Measurements from ENCODE around the gene FAAP24. TPM values are rescaled to one million over a fixed set of nuclear protein-coding genes. Genes with fewer than 3 reads are reported as not detected.
"Not testable (repeated sequence)": the region's sequence is repeated elsewhere in the genome, so short reads cannot be mapped to it uniquely, and the experiment has no call there.

FAAP24 gene
- total RNA-seq, 1 experiment from 2014 or later = 4.3 TPM

DNA sequence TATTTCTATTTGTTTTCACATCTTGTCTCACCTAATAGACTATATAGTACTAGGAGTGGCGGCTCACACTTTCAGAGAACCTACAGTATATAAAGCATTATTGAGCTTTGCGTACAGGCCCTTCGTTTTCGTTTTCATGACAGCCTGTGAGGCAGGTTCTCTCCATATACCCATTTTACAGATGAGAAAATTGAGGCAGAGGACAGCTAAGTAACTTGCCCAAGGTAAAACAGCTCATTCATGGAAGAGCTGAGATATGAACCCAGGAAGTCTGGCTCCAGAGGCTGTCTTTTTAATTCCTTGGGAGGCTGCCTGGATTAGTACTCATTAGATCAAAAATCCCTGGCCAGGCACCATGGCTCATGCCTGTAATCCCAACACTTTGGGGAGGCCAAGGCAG, 28.9 kb downstream of the FAAP24 start:
- Histone ChIP-seq H3K27ac (ENCODE audit: low read length) (no peak overlapping the region), H3K9me3 (ENCODE audit: low read length) (no peaks in the 10 kb centered on the region), H4K20me1 (ENCODE audit: low read length) (no peaks in the 10 kb centered on the region), H3K27me3 (ENCODE audit: low read length) (no peaks in the 10 kb centered on the region), H3K4me2 (ENCODE audit: low read length) (no peak overlapping the region), H3F3A (ENCODE audit: low read length, unreplicated experiment) (no peaks in the 10 kb centered on the region), H2AFZ (ENCODE audit: low read length) (no peak overlapping the region), H3K4me3 (ENCODE audit: low read length) (no peak overlapping the region), H3K9me2 (replicated peaks; ENCODE audit: low read length) (no peaks in the 10 kb centered on the region), H3K9ac (ENCODE audit: low read length) (no peak overlapping the region), H3K79me2 (ENCODE audit: low read length) (no peaks in the 10 kb centered on the region), H3K4me1 (ENCODE audit: insufficient read depth, low read length) (no peaks in the 10 kb centered on the region), H3K36me3 (ENCODE audit: low read depth, low read length) (peaks cover 6% of the 10 kb centered on the region; the same call in 1 of the 2 replicates)
- no TSS peak for BruUV-seq (replicated peaks)
- intact Hi-C loops (cut with micrococcal nuclease) = no loop called here
- TF ChIP-seq, protein P1, sequence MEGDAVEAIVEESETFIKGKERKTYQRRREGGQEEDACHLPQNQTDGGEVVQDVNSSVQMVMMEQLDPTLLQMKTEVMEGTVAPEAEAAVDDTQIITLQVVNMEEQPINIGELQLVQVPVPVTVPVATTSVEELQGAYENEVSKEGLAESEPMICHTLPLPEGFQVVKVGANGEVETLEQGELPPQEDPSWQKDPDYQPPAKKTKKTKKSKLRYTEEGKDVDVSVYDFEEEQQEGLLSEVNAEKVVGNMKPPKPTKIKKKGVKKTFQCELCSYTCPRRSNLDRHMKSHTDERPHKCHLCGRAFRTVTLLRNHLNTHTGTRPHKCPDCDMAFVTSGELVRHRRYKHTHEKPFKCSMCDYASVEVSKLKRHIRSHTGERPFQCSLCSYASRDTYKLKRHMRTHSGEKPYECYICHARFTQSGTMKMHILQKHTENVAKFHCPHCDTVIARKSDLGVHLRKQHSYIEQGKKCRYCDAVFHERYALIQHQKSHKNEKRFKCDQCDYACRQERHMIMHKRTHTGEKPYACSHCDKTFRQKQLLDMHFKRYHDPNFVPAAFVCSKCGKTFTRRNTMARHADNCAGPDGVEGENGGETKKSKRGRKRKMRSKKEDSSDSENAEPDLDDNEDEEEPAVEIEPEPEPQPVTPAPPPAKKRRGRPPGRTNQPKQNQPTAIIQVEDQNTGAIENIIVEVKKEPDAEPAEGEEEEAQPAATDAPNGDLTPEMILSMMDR (conservative IDR thresholded peaks at IDR 0.05; ENCODE audit: low read depth, low read length) = no peak
- TF ChIP-seq EZH2 (IDR thresholded peaks at IDR 0.05; ENCODE audit: low read length, unreplicated experiment) (no peak), EZH2phosphoT487 (IDR thresholded peaks at IDR 0.05; ENCODE audit: borderline replicate concordance, low read length) (no peak)
- ChIA-PET CTCF (no interaction called here), POLR2A (ENCODE audit: unreplicated experiment) (no interaction called here)
- ATAC-seq (no peak), DNase-seq (no peak)

DNA sequence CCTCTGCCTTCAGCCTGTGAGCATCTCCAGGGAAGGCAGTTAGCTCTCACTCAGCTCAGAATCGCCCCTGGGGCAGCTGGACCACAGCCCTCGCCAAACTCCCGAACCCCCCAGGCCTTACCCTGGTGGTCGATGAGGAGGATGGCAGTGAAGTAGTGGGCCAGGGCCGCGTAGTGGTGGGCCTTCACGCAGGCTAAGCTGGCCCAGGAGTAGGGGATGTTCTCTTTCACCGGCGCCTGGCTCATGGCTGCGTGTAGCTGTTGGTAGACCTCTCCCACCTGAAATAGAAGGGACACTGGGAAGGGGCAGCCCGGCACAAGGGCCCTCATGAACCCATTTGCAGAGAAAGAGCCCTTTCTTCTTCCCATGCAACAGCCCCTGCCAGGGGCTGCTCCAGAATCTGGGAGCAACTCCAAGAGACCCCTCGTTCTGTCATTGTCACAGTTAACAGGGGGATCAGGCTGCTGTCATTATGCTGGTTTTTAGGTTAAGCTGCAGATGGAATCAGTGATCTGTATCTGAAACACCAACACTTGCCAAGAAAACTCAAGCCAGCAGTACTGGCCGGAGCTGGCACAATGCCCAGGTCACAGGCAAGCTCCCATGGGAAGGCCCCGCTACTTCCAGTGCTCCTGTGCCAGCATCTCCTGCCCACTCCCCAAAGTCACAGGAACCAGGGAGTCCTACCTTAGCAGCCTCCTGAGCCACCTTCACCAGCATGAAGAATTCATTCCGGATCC, 30.3 kb downstream of the FAAP24 start:
- intact Hi-C loops (cut with micrococcal nuclease); ATAC-seq; H3K27me3 ChIP-seq (ENCODE audit: low read length); DNase-seq; BruUV-seq (replicated peaks); H3K4me2 ChIP-seq (ENCODE audit: low read length); H3K4me3 ChIP-seq (ENCODE audit: low read length); H3F3A ChIP-seq (ENCODE audit: low read length, unreplicated experiment); H3K36me3 ChIP-seq (ENCODE audit: low read depth, low read length); H2AFZ ChIP-seq (ENCODE audit: low read length); CTCF ChIA-PET; POLR2A ChIA-PET (ENCODE audit: unreplicated experiment); H4K20me1 ChIP-seq (ENCODE audit: low read length); H3K27ac ChIP-seq (ENCODE audit: low read length); H3K4me1 ChIP-seq (ENCODE audit: insufficient read depth, low read length); H3K9me2 ChIP-seq (replicated peaks; ENCODE audit: low read length); H3K9me3 ChIP-seq (ENCODE audit: low read length); H3K9ac ChIP-seq (ENCODE audit: low read length); H3K79me2 ChIP-seq (ENCODE audit: low read length): not testable (repeated sequence)

DNA sequence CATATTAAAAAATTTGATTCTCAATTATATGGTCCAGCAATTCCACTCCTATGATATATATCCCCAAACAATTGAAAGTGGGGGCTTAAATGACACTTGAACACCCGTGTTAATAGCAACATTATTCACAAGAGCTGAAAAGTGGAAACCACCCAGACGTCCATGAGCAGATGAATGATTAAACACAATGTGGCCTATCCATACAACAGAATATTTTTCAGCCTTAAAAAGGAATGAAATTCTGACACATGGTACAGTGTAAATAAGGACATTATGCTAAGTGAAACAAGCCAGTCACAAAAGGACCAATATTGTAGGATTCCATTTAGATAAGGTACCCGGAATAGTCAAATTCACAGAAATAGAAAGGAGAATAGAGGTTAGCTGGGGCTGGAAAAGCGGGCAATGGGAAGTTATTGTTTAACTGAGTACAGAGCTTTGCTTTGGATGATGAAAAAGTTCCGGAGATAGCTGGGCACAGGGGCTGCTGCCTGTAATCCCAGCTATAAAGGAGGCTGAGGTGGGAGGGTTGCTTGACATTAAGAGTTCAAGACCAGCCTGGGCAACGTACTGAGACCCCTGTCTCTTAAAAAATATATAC, 31.5 kb downstream of the FAAP24 start:
- H3K9me3 ChIP-seq (ENCODE audit: low read length); H3K27me3 ChIP-seq (ENCODE audit: low read length); H3K4me2 ChIP-seq (ENCODE audit: low read length); BruUV-seq (replicated peaks); H3K9me2 ChIP-seq (replicated peaks; ENCODE audit: low read length); H3K36me3 ChIP-seq (ENCODE audit: low read depth, low read length); ATAC-seq; H3K79me2 ChIP-seq (ENCODE audit: low read length); H2AFZ ChIP-seq (ENCODE audit: low read length); H3K9ac ChIP-seq (ENCODE audit: low read length); H3K27ac ChIP-seq (ENCODE audit: low read length); DNase-seq; POLR2A ChIA-PET (ENCODE audit: unreplicated experiment); intact Hi-C loops (cut with micrococcal nuclease); H4K20me1 ChIP-seq (ENCODE audit: low read length); CTCF ChIA-PET; H3K4me1 ChIP-seq (ENCODE audit: insufficient read depth, low read length); H3K4me3 ChIP-seq (ENCODE audit: low read length); H3F3A ChIP-seq (ENCODE audit: low read length, unreplicated experiment): not testable (repeated sequence)
